Right cardiac atrium (tissue), 5 donors: ENCODE data around the gene IAH1. TPM values are rescaled to one million over a fixed set of nuclear protein-coding genes. Genes with fewer than 3 reads are reported as not detected.

Experiments used
- ATAC-seq, 2 donors: fragments of 200-7000 bp; cut with Tn5 transposase; one replicate each; pipeline versions ENCODE4 v1.8.0 to v1.9.1; 2020; ENCODE audit warnings: moderate library complexity in 2 of 2, mild to moderate bottlenecking in 1 of 2
- DNase-seq, 3 donors: peaks; one replicate each; pipeline ENCODE4 v3.0.0-alpha.2; 2020
- H3K27ac ChIP-seq: one replicate; pipeline ENCODE4 v1.5.1; 2013; ENCODE audit warnings: mild to moderate bottlenecking, low read length, control low read depth, moderate library complexity
- H3K27me3 ChIP-seq: one replicate; pipeline ENCODE4 v1.6.1; 2013; ENCODE audit not compliant: control insufficient read depth, insufficient read depth
- H3K4me1 ChIP-seq: one replicate; pipeline ENCODE4 v1.6.1; 2013; ENCODE audit warnings: low read length; ENCODE audit not compliant: control insufficient read depth, insufficient read depth
- H3K4me3 ChIP-seq: one replicate; pipeline ENCODE4 v1.5.1; 2013; ENCODE audit warnings: low read length, control low read depth
- H3K9me3 ChIP-seq: one replicate; pipeline ENCODE4 v1.6.1; 2013; ENCODE audit warnings: low read length; ENCODE audit not compliant: control insufficient read depth
- WGBS: extraction: QIAGEN DNeasy Blood & Tissue Kit; methylation state at CpG from one replicate; pipeline ENCODE4 v1.1.7; 2013; 5-methylcytosine and 5-hydroxymethylcytosine counted together
- intact Hi-C, 4 donors: fragments of 100-400 bp; cut with DNase I; formaldehyde crosslinking; loops; one replicate each; pipeline versions ENCODE4 v1.11.0 to v1.14.0; 2022 to 2023
- long read RNA-seq, 4 donors: library from polyadenylated mRNA; unstranded; transcript quantifications; one replicate each; pipeline ENCODE4 v2.0.0, GENCODE V29; 2020 to 2021
- polyA plus RNA-seq: library from polyadenylated mRNA; stranded (reverse); fragments of 200-250 nt; gene quantifications from one replicate; pipeline ENCODE4 v1.2.3, GENCODE V29; 2013
- total RNA-seq, 4 donors: library from RNA; stranded (reverse); fragmentation: NEBNext Ultra II Directional; extraction: Animal tissue kit (Norgen Biotek cat#: 25700); gene quantifications; one replicate each; pipeline ENCODE4 v1.2.1, GENCODE V29; 2021
- donor health status: healthy with polysubstance abuse.
- donor health status: DM: no; HTN: yes; CAD: no.
- donor health status: DM: no; HTN: no; CAD: no.
- donor health status: DM: no; HTN: yes; CAD: no; lungs with severe emphysema.
- donor health status: DM: yes; HTN: yes; CAD: no.

IAH1 gene, protein sequence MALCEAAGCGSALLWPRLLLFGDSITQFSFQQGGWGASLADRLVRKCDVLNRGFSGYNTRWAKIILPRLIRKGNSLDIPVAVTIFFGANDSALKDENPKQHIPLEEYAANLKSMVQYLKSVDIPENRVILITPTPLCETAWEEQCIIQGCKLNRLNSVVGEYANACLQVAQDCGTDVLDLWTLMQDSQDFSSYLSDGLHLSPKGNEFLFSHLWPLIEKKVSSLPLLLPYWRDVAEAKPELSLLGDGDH
- total RNA-seq (10 to 100 TPM; 56.5 to 71.2 (median 62.4) TPM), polyA plus RNA-seq (98.2 TPM)
- long read RNA-seq, donor 1, transcript IAH1-215 (6 exons, 1,266 nt) = major isoform, 44 of 55 reads
- long read RNA-seq, donor 1, partial matches to known transcripts = 0 of 55 reads
- long read RNA-seq, donor 1, other reads (novel, unspliced or antisense) = 6 of 55 reads
- long read RNA-seq, donor 2, transcript IAH1-215 (6 exons, 1,266 nt) = major isoform, 40 of 49 reads
- long read RNA-seq, donor 2, transcript IAH1-202 (5 exons, 2,137 nt) = minor isoform, 5 of 49 reads
- long read RNA-seq, donor 2, partial matches to known transcripts = 0 of 49 reads
- long read RNA-seq, donor 2, other reads (novel, unspliced or antisense) = 3 of 49 reads
- long read RNA-seq, donor 3, transcript IAH1-215 (6 exons, 1,266 nt) = major isoform, 52 of 83 reads
- long read RNA-seq, donor 3, transcript IAH1-202 (5 exons, 2,137 nt) = minor isoform, 12 of 83 reads
- long read RNA-seq, donor 3, partial matches to known transcripts = 6 of 83 reads
- long read RNA-seq, donor 3, other reads (novel, unspliced or antisense) = 10 of 83 reads
- long read RNA-seq, donor 4, transcript IAH1-215 (6 exons, 1,266 nt) = major isoform, 35 of 45 reads
- long read RNA-seq, donor 4, partial matches to known transcripts = 1 of 45 reads
- long read RNA-seq, donor 4, other reads (novel, unspliced or antisense) = 7 of 45 reads

DNA sequence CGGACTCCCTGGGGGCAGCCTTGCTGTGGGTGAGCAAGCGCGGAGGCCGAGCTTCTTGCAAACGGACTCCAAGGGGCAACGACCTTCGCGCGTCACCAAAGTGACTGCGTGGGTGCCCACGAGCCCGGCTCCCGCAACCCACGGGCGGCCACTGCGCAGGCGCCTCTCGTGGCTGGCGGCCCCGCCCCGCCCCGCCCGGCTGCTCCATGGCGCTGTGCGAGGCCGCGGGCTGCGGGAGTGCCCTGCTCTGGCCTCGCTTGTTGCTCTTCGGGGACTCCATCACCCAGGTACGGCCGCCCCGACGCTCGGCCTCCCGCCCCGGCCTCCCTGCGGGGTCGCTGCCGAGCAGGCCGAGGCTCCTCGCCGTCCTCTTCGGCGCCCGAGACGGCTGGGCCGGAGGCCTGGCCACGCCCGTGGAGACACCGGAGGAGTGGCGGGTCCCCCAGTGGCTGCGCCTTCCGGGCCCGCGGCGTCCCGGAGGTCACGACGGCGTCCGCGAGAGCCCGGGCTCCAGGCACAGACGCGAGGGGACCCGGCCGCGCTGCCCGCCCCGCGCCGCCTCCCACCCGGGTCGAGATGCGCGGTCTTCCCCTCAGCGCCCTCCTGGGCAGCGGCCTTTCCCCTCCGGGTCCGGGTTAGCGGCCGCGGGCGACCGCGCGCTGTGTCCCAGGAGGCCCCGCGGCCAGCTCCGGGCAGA, at the start of gene IAH1:
Gene IAH1, plus strand, starts transcription at position 191 of the 697 bp plus-strand sequence. Its CDS starts 16 bp downstream, at position 207.
- ATAC-seq = peak; percentile 92
- DNase-seq = peak; percentile 68 to 92 (median 89)
- under 1% methylated on average over 91 of the region's 91 CpGs for WGBS
- no peaks in the 10 kb centered on the region for H3K9me3 ChIP-seq
- H3K27me3 ChIP-seq = no peaks in the 10 kb centered on the region
- H3K4me3 ChIP-seq = peak within 1 kb of the TSS; percentile 83
- peak within 1 kb of the TSS; percentile 83 for H3K27ac ChIP-seq
- intact Hi-C loops = no loop called here
- peaks cover 3% of the 10 kb centered on the region for H3K4me1 ChIP-seq

DNA sequence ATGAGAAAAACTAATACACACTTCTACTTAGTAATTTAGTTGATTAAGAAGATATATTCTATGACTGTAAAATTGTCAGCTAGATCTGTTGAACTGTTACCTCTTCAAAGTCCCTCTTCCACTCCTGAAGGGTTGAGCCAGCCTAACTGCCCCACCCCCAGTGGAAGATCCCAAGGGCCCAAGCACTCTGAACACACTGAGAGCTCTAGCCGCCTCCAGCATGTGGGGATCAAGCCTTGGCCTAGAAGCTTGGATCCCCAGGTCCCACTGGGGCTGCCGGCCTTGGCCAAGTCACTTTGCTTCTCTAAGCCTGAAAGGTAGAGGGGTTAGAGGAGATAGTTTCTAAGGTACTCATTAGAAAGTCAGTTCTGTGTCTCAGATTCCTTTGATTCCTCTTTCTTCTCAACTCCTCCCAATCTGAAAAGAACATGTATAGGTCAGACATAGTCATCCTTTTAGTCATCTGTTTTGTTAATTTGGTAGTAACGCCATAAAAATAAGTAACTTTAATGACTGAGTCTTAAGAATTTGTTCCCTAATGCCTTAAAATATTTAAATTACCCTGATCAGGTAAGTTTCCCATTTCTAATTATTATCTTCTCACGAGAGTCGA, 45.3 kb upstream of the IAH1 start:
- no peak for ATAC-seq
- H3K4me3 ChIP-seq = no peak overlapping the region
- WGBS = 74% methylated on average over 5 of the region's 5 CpGs
- intact Hi-C loops = no loop called here
- H3K27ac ChIP-seq = no peak overlapping the region
- H3K9me3 ChIP-seq = no peaks in the 10 kb centered on the region
- H3K27me3 ChIP-seq = no peaks in the 10 kb centered on the region
- no peak for DNase-seq
- peaks cover 2% of the 10 kb centered on the region for H3K4me1 ChIP-seq

DNA sequence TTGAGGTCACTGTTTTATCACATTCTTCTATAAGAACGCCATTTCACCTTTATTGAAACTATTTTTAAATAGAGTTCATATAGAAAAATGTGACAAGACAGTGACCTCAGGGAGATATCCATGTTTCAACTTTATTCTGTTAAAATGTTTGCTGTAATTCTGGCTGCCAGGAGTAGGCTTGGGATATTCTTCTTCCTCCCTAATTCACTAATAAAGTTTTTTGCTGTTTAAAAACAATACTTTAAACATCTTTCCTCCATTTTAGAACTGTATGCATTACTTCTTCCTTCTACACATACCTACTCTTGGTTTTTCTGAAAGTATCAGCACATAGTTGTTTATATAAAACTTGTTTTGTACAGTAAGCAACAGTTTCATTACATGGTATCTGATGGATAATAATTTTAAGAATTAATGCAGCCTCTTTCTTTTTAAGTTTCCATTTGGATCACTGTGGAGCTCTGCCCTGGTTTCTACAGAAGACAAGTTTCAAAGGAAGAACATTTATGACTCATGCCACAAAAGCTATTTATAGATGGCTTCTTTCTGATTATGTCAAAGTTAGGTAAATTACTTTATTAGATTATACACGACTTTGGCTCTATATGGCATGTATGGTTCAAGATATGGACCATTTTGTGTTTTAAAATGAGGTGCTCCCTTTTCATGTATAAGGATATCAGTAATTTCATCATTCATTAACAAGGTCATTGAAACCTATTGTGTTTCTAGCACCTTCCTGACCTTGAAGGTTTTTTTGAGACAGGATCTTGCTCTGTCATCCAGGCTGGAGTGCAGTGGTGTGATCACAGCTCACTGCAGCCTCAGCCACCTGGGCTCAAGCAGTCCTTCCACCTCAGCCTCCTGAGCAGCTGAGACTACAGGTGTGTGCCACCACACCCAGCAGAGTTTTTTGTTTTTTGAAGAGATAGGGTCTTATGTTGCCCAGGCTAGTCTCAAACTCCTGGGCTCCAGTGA, 43.7 kb upstream of the IAH1 start:
- DNase-seq (no peak), ATAC-seq (no peak)
- WGBS = 67% methylated on average over 2 of the region's 2 CpGs
- H3K9me3 ChIP-seq = no peaks in the 10 kb centered on the region
- H3K4me1 ChIP-seq = no peaks in the 10 kb centered on the region
- intact Hi-C loops = no loop called here
- H3K27me3 ChIP-seq = no peaks in the 10 kb centered on the region
- no peak overlapping the region for H3K27ac ChIP-seq
- H3K4me3 ChIP-seq = no peak overlapping the region

DNA sequence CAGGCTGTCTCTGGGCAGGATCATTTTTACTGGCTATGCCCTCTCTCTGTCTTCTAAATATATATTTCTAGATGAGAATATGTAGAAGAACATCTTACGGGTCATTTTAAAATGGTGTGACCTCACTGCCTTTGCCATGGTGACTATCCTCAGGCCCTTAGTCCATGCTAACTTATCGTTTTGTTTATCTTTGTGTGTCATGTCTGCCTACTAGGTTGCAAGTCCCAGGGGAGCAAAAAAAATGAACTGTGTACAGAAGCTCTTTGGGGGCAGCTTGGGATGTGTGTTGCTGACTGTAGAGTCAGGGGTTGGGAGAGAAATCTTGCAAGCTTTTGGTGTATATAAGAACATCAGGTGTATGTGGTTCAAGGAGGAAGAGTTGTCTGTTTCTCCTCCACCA, 39.9 kb upstream of the IAH1 start:
- Histone ChIP-seq H3K9me3 (no peaks in the 10 kb centered on the region), H3K4me1 (no peaks in the 10 kb centered on the region), H3K27ac (no peak overlapping the region), H3K4me3 (no peak overlapping the region), H3K27me3 (no peaks in the 10 kb centered on the region)
- intact Hi-C loops = no loop called here
- DNase-seq (no peak), ATAC-seq (no peak)
- 81% methylated on average over 2 of the region's 2 CpGs for WGBS

DNA sequence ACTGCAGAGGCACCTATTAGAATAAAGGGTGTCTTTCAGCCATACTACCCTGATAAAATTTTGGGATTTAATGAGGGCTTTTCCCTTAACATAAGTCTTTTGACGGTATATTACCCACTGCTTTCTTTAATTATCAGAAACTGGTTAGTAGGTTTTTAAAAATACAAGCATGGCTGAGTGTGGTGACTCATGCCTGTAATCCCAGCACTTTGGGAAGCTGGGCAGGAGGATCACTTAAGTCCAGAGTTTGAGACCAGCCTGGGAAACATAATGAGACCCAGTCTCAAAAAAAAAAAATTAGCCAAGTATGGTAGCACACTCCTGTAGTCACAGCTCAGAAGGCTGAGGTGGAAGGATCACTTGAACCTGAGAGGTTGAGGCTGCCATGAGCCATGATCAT, 34.8 kb upstream of the IAH1 start:
- DNase-seq (no peak), ATAC-seq (no peak)
- WGBS = 97% methylated on average over 1 of the region's 1 CpG
- H3K4me3 ChIP-seq = no peak overlapping the region
- no peaks in the 10 kb centered on the region for H3K9me3 ChIP-seq
- H3K27me3 ChIP-seq = no peaks in the 10 kb centered on the region
- no peak overlapping the region for H3K27ac ChIP-seq
- intact Hi-C loops = no loop called here
- no peaks in the 10 kb centered on the region for H3K4me1 ChIP-seq

DNA sequence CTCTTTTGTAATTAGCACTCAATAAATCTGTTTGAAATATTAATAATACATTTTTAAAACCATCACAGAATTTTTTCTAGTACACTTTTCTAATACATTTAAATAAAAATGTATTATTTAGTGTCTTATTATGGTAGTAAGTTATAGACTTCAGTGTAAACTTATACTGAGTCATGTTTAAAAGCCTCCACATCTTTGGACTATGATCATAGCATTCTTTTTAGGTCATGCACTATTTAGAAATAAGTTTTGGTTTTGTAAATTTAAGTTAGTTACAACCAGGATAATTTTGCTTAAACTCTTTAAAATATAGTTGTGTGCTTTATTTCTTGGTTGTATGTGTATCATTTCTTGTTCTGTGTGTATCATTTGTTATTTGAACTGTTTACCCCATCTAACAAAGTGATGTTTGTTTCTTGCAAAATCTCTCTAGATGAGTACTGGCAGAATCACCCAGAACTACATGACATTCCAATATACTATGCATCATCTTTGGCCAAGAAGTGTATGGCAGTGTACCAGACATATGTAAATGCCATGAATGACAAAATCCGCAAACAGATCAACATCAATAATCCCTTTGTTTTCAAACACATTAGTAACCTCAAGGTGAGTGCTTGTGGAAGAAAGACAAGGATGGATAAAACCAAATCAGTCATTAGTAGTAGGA, 34.2 kb upstream of the IAH1 start:
- no peak overlapping the region for H3K27ac ChIP-seq
- intact Hi-C loops = no loop called here
- no peaks in the 10 kb centered on the region for H3K4me1 ChIP-seq
- no peak overlapping the region for H3K4me3 ChIP-seq
- 76% methylated on average over 1 of the region's 1 CpG for WGBS
- ATAC-seq = no peak
- no peaks in the 10 kb centered on the region for H3K9me3 ChIP-seq
- no peak for DNase-seq
- H3K27me3 ChIP-seq = no peaks in the 10 kb centered on the region

DNA sequence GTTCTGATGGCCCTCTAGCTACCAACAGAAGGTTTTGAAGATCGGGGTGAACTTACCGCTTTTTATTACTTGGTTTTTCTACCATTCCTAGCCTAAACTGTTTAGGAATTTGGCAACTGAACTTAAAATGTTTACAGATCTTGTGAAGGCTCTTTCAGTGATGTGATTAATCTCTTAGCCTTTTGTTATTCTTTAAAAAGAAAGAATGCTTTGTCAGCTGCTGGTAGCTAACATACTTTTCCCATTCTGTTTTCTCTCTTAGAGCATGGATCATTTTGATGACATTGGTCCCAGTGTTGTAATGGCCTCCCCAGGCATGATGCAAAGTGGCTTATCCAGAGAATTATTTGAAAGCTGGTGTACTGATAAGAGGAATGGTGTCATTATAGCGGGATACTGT, 32.8 kb upstream of the IAH1 start:
- Histone ChIP-seq H3K4me3 (no peak overlapping the region), H3K4me1 (no peaks in the 10 kb centered on the region), H3K27ac (no peak overlapping the region), H3K9me3 (no peaks in the 10 kb centered on the region), H3K27me3 (no peaks in the 10 kb centered on the region)
- 47% methylated on average over 3 of the region's 3 CpGs for WGBS
- DNase-seq (no peak), ATAC-seq (no peak)
- intact Hi-C loops = no loop called here

DNA sequence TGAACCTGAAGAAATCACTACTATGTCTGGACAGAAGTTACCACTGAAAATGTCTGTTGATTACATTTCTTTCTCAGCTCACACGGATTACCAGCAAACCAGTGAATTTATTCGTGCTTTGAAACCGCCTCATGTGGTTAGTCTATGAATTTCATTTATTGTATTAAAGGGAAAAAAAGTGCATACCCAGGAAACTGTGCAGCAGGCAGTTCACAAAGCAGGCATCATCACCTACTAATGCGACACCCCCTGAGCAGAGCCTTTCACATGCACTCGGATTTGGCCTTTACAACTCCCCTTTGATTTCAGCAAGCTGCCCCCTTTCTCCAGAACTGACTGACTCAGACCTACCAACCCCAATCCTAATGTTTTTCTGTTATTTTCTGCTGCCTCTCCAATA, 30.8 kb upstream of the IAH1 start:
- intact Hi-C loops = no loop called here
- 92% methylated on average over 5 of the region's 5 CpGs for WGBS
- no peak for DNase-seq

DNA sequence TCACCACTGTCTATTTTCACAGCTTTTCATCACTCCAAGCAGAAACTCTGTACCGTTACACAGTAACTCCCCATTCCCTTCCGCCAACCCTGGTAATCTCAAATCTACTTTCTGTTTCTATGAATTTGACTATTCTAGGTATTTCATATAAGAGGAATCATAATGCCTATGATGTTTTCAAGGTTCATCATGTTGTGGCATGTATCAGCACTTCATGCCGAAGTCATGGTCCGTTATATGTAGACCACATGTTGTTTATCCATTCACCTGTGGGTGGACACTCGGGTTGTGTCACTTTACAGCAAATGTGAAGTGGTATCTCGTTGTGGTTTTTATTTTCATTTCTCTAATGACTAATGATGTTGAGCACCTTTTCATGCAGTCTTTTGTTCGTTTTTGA, 29.3 kb upstream of the IAH1 start:
- ATAC-seq = no peak
- H3K4me3 ChIP-seq = no peak overlapping the region
- intact Hi-C loops = no loop called here
- H3K9me3 ChIP-seq = no peaks in the 10 kb centered on the region
- 91% methylated on average over 7 of the region's 7 CpGs for WGBS
- DNase-seq = no peak
- H3K27ac ChIP-seq = no peak overlapping the region
- H3K4me1 ChIP-seq = no peaks in the 10 kb centered on the region
- H3K27me3 ChIP-seq = no peaks in the 10 kb centered on the region

More for the DNA sequence above, 30.8 kb upstream of the IAH1 start:
- no peak overlapping the region for H3K4me3 ChIP-seq
- no peaks in the 10 kb centered on the region for H3K9me3 ChIP-seq
- H3K27ac ChIP-seq = no peak overlapping the region
- no peaks in the 10 kb centered on the region for H3K27me3 ChIP-seq
- no peaks in the 10 kb centered on the region for H3K4me1 ChIP-seq
- no peak for ATAC-seq
